Ishikawa (cell line): ENCODE data around the gene LRTM1.

Experiments
- CEBPB ChIP-seq: IDR thresholded peaks from 2 replicates; pipeline ENCODE4 v1.6.1; 2012
- EGR1 ChIP-seq: IDR thresholded peaks from 2 replicates; pipeline ENCODE4 v1.6.1; 2012
- EP300 ChIP-seq: IDR thresholded peaks from 2 replicates; pipeline ENCODE4 v1.6.1; 2012; ENCODE audit warnings: borderline replicate concordance
- FOXM1 ChIP-seq: IDR thresholded peaks from 2 replicates; pipeline ENCODE4 v1.6.1; 2012; ENCODE audit warnings: low read depth, borderline replicate concordance
- MAX ChIP-seq: IDR thresholded peaks from 2 replicates; pipeline ENCODE4 v1.6.1; 2012
- NFIC ChIP-seq: IDR thresholded peaks from 2 replicates; pipeline ENCODE4 v1.6.1; 2012
- RAD21 ChIP-seq: IDR thresholded peaks from 2 replicates; pipeline ENCODE4 v1.6.1; 2012; ENCODE audit warnings: low read depth
- REST ChIP-seq: IDR thresholded peaks from 2 replicates; pipeline ENCODE4 v1.6.1; 2012; ENCODE audit warnings: low read depth, mild to moderate bottlenecking
- TAF1 ChIP-seq: IDR thresholded peaks from 2 replicates; pipeline ENCODE4 v1.6.1; 2012; ENCODE audit warnings: low read depth, mild to moderate bottlenecking
- TCF12 ChIP-seq: IDR thresholded peaks from 2 replicates; pipeline ENCODE4 v1.6.1; 2012; ENCODE audit warnings: low read depth
- TEAD4 ChIP-seq: IDR thresholded peaks from 2 replicates; pipeline ENCODE4 v1.6.1; 2012
- USF1 ChIP-seq: IDR thresholded peaks from 2 replicates; pipeline ENCODE4 v1.6.1; 2012
- YY1 ChIP-seq: IDR thresholded peaks from 2 replicates; pipeline ENCODE4 v1.6.1; 2012; ENCODE audit warnings: low read depth
- ZBTB7A ChIP-seq: IDR thresholded peaks from 2 replicates; pipeline ENCODE4 v1.6.1; 2012; ENCODE audit warnings: low read depth

LRTM1 gene

GRCh38 chr3:54900838-54901591 lies 26.8 kb downstream of the LRTM1 start:
- TF ChIP-seq CEBPB, result no peak
- no peak for TF ChIP-seq USF1
- no peak for TF ChIP-seq EGR1
- no peak for TF ChIP-seq TEAD4
- TF ChIP-seq REST, result no peak
- no peak for TF ChIP-seq RAD21

- TF ChIP-seq YY1, result no peak
- no peak for TF ChIP-seq CEBPB
- no peak for TF ChIP-seq USF1
Measured at GRCh38 chr3:54899273-54899672, 28.6 kb downstream of the LRTM1 start.

- TF ChIP-seq FOXM1, result no peak
Measured at GRCh38 chr3:54897028-54897711, 30.7 kb downstream of the LRTM1 start.

GRCh38 chr3:54895613-54896012 lies 32.2 kb downstream of the LRTM1 start:
- TF ChIP-seq TCF12, result no peak
- peak; percentile 12; the same call in 1 of the 2 replicates for TF ChIP-seq REST
- TF ChIP-seq TEAD4, result no peak

GRCh38 chr3:54892168-54892567 lies 35.7 kb downstream of the LRTM1 start:
- TF ChIP-seq YY1, result no peak
- TF ChIP-seq EP300, result no peak
- TF ChIP-seq ZBTB7A, result no peak
- no peak for TF ChIP-seq MAX
- TF ChIP-seq RAD21, result no peak
- TF ChIP-seq TCF12, result no peak
- TF ChIP-seq CEBPB, result no peak
- TF ChIP-seq REST, result no peak
- TF ChIP-seq FOXM1, result no peak
- TF ChIP-seq TAF1, result no peak

- TF ChIP-seq MAX, result no peak
- no peak for TF ChIP-seq EP300
- TF ChIP-seq NFIC, result peak; percentile 21; the same call in 1 of the 2 replicates
Measured at GRCh38 chr3:54891540-54891897, 36.3 kb downstream of the LRTM1 start.
